ENCODE measurements around the gene PRAC2. TPM values are rescaled to one million over a fixed set of nuclear protein-coding genes. Genes with fewer than 3 reads are reported as not detected.

PRAC2 gene
- total RNA-seq, 2 experiments from 2014 or later, result not detected

- CTCF ChIA-PET, result interaction anchor here (0.9 to 1.2 kb wide), 3 partner anchors 8 to 21 kb away, joined by 3 read pairs; no protein-coding TSS in a partner anchor
- no peaks in the 10 kb centered on the region for H3K4me1 Mint-ChIP-seq
- ATAC-seq (no peak), DNase-seq (no peak)
- no peak overlapping the region for H3K4me3 Mint-ChIP-seq
- H3K36me3 Mint-ChIP-seq, result no peaks in the 10 kb centered on the region
- peaks cover 84% of the 10 kb centered on the region for H3K27me3 Mint-ChIP-seq
- H3K27ac Mint-ChIP-seq, result no peak overlapping the region
- H3K9me3 Mint-ChIP-seq (ENCODE audit: low read depth), result no peaks in the 10 kb centered on the region
Measured at GRCh38 chr17:48757524-48757961, 34.6 kb downstream of the PRAC2 start.

DNA sequence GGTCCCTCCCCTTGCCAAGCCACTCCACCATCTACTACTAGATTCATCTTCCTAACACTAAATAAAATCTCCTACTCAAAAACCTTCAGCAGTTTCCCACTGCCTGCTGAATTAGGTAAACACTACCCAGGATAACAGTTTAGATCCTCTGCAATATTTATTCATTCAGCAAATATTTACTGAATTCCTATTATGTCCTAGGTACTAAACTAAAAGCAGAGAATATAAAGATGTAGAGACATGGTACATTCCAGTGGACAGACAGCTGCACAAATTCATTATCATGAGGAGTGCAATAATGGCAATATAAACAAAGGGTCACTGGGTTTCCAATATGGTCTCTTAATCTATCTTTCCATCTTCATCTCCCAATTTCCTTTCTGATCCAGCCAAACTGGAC, 36.3 kb downstream of the PRAC2 start:
- Mint-ChIP-seq H3K4me3 (no peak overlapping the region), H3K27me3 (peaks cover 83% of the 10 kb centered on the region), H3K4me1 (no peaks in the 10 kb centered on the region), H3K9me3 (ENCODE audit: low read depth) (no peaks in the 10 kb centered on the region), H3K27ac (no peak overlapping the region), H3K36me3 (no peaks in the 10 kb centered on the region)
- ATAC-seq (no peak), DNase-seq (no peak)
- CTCF ChIA-PET, result interaction anchor here (1.2 to 1.3 kb wide), 2 partner anchors 81 to 270 kb away, joined by 3 read pairs; no protein-coding TSS in a partner anchor

GRCh38 chr17:48760411-48760810, 37.4 kb downstream of the PRAC2 start:
- CTCF ChIA-PET, result no interaction called here
- Mint-ChIP-seq H3K4me1 (no peaks in the 10 kb centered on the region), H3K36me3 (no peaks in the 10 kb centered on the region)

GRCh38 chr17:48761114-48761513, 38.1 kb downstream of the PRAC2 start:
- ATAC-seq (no peak), DNase-seq (no peak)
- H3K4me1 Mint-ChIP-seq, result no peaks in the 10 kb centered on the region
- H3K27ac Mint-ChIP-seq, result no peak overlapping the region
- CTCF ChIA-PET, result no interaction called here
- H3K4me3 Mint-ChIP-seq, result no peak overlapping the region
- H3K9me3 Mint-ChIP-seq (ENCODE audit: low read depth), result no peaks in the 10 kb centered on the region
- H3K36me3 Mint-ChIP-seq, result no peaks in the 10 kb centered on the region
- peaks cover 82% of the 10 kb centered on the region for H3K27me3 Mint-ChIP-seq

More at GRCh38 chr17:48760411-48760810, 37.4 kb downstream of the PRAC2 start:
- no peaks in the 10 kb centered on the region for H3K9me3 Mint-ChIP-seq (ENCODE audit: low read depth)
- H3K27ac Mint-ChIP-seq, result no peak overlapping the region
- H3K4me3 Mint-ChIP-seq, result no peak overlapping the region
- peaks cover 82% of the 10 kb centered on the region for H3K27me3 Mint-ChIP-seq
- ATAC-seq (no peak), DNase-seq (no peak)

DNA sequence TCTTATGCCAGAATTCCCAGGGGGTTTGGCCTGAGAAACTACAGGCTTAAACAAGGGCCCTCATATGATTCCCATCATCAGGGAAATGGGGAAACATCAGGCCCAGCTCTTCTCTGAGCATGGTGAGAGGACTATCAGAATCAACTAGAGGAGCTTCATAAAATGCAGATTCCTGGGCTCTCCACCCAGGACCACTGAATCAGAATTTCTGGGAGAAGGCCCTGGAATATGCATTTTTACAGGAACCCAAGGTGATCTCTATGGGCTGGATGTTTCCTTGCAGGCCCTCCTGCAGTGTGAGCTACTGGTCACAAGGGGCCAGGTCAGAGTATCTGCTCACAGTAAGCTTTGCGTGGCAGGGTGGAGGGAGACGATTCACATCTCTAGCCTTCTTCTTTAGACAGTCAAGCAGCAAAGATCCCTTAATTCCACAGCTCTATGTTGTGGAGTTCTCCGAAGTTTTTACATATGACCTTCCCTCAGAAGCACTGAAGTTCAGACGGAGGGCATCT, 44.3 kb downstream of the PRAC2 start:
- Mint-ChIP-seq H3K36me3 (no peaks in the 10 kb centered on the region), H3K27me3 (peaks cover 64% of the 10 kb centered on the region)

DNA sequence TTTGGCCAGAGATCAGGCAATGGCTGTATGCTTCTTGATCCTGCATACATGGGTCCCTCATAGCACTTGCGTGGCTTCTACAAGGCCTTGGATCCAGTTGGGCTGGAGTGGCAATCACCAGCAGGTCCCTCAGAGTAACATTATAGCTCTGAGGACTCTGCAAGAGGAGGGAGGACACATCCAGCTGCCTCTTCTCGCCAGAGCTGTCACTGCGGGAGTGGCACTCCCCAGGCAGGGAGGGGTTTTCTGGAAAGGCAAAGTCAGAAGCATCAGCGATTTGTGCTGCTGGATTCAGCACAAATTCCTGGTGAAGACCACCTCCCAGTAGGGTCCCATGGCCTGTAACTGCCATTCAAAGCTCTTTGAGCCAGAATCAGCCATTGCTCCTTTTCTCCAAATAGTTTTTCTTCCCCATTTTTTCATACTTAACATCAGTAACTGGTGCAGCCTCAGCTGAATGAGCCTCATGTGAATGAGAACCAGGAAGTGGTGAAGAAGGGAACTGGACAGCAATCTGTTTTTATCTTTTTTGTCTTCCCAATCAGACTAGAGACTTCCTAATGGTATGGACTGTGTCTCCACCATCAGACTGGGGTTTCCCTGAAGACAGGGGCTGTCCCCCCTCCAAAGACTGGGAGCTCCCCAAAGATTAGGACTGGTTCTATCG, 46.2 kb downstream of the PRAC2 start:
- H3K9me3 Mint-ChIP-seq (ENCODE audit: low read depth), result no peaks in the 10 kb centered on the region
- CTCF ChIA-PET, result interaction anchor here (0.7 to 2.7 kb wide), 4 partner anchors 22 to 110 kb away, joined by 3 to 10 read pairs (median 6); no protein-coding TSS in a partner anchor
- no peak overlapping the region for H3K27ac Mint-ChIP-seq
- DNase-seq, result no peak
- H3K4me1 Mint-ChIP-seq, result peaks cover 8% of the 10 kb centered on the region
- H3K4me3 Mint-ChIP-seq, result no peak overlapping the region
- H3K36me3 Mint-ChIP-seq, result no peaks in the 10 kb centered on the region
- no peak for ATAC-seq
- peaks cover 55% of the 10 kb centered on the region for H3K27me3 Mint-ChIP-seq

More for the DNA sequence above, 44.3 kb downstream of the PRAC2 start:
- H3K4me1 Mint-ChIP-seq, result peaks cover 6% of the 10 kb centered on the region
- ATAC-seq (no peak), DNase-seq (no peak)
- H3K4me3 Mint-ChIP-seq, result no peak overlapping the region
- CTCF ChIA-PET, result interaction anchor here (0.8 to 2.7 kb wide), 5 partner anchors 43 to 117 kb away, joined by 3 to 8 read pairs (median 4); no protein-coding TSS in a partner anchor
- H3K9me3 Mint-ChIP-seq (ENCODE audit: low read depth), result no peaks in the 10 kb centered on the region
- H3K27ac Mint-ChIP-seq, result no peak overlapping the region

DNA sequence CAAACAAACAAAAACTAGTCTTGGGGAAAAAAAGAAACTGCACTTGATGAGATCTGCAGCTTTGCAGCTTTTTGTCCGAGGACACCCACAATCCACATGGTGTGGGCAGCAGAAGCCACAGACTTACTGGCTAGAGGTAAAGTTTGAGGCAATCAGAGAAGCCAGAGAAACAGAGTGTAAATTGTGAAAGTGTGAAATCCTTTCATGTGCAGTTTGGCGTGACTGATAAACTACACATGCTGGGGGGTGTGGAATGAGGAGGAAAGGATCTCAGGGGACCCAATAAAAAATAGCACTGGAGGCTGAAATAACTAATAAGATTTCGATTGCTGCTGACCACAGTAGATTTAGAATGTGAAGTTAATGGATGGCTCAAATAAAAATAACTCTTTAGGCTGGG, 48.0 kb downstream of the PRAC2 start:
- CTCF ChIA-PET, result interaction anchor here (1.0 to 1.9 kb wide), 2 partner anchors 11 to 108 kb away, joined by 3 to 5 read pairs; no protein-coding TSS in a partner anchor
- Mint-ChIP-seq H3K4me1 (peaks cover 8% of the 10 kb centered on the region), H3K27ac (no peak overlapping the region), H3K4me3 (no peak overlapping the region), H3K36me3 (no peaks in the 10 kb centered on the region), H3K9me3 (ENCODE audit: low read depth) (no peaks in the 10 kb centered on the region), H3K27me3 (peaks cover 49% of the 10 kb centered on the region)
- DNase-seq (no peak), ATAC-seq (no peak)

DNA sequence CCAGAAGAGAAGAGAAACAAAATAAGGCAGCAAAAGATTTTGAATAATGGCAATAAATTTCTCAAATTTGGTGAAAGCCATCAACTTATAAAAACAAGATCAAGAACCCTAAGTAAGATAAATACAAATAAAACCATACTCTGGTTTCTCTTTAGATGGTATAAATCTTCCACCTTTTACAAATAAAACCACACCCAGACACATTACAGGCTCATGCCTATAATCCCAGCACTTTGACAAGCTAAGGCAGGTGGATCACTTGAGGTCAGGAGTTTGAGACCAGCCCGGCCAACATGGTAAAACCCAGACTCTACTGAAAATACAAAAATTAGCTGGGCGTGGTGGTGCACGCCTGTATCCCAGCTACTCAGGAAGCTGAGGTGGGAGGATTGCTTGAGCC, 50.3 kb downstream of the PRAC2 start:
- Mint-ChIP-seq H3K27ac (no peak overlapping the region), H3K9me3 (ENCODE audit: low read depth) (no peaks in the 10 kb centered on the region), H3K4me1 (peaks cover 8% of the 10 kb centered on the region), H3K36me3 (no peaks in the 10 kb centered on the region), H3K27me3 (peaks cover 42% of the 10 kb centered on the region), H3K4me3 (no peak overlapping the region)
- ATAC-seq, result no peak
- no peak for DNase-seq
- CTCF ChIA-PET, result no interaction called here

Small RNAs within 50 kb of the gene (microRNA-seq; reads per million reads assigned to microRNA genes)
- gene MIR3185, result not detected

Other genes starting within 250 kb of the PRAC2 start
- gene HOXB1, start 192.2 kb upstream of the PRAC2 start, total RNA-seq, result not detected
- gene HOXB2, start 178.1 kb upstream of the PRAC2 start, total RNA-seq, result 10 to 100 TPM; 17.2 to 17.5 TPM
- 1 to 10 TPM; 7.8 TPM for gene HOXB4, start 144.8 kb upstream of the PRAC2 start, total RNA-seq
- gene HOXB3, start 132.9 kb upstream of the PRAC2 start, total RNA-seq, result 10 to 100 TPM; 11.9 to 12.9 TPM
- under 1 TPM in 1 of 2 experiments, not detected in 1; 0.16 TPM for gene HOXB5, start 129.4 kb upstream of the PRAC2 start, total RNA-seq
- gene HOXB6, start 118.2 kb upstream of the PRAC2 start, total RNA-seq, result 1 to 10 TPM in 1 of 2 experiments, under 1 TPM in 1; 0.58 to 1.1 TPM
- gene HOXB7, start 112.2 kb upstream of the PRAC2 start, total RNA-seq, result 1 to 10 TPM; 1.7 TPM
- 1 to 10 TPM in 1 of 2 experiments, under 1 TPM in 1; 0.38 to 1.4 TPM for gene HOXB8, start 107.9 kb upstream of the PRAC2 start, total RNA-seq
- gene HOXB9, start 96.8 kb upstream of the PRAC2 start, total RNA-seq, result 10 to 100 TPM in 1 of 2 experiments, 1 to 10 TPM in 1; 8.4 to 19.6 TPM
- not detected for gene PRAC1, start 667 bp upstream of the PRAC2 start, total RNA-seq
- not detected for gene HOXB13, start 5.6 kb downstream of the PRAC2 start, total RNA-seq
- not detected for gene TTLL6, start 94.0 kb downstream of the PRAC2 start, total RNA-seq
- 100 to 1,000 TPM; 165 to 170 TPM for gene CALCOCO2, start 107.8 kb downstream of the PRAC2 start, total RNA-seq
- gene ATP5MC1, start 169.6 kb downstream of the PRAC2 start, total RNA-seq, result 100 to 1,000 TPM in 1 of 2 experiments, 10 to 100 TPM in 1; 78.2 to 103 TPM
- 10 to 100 TPM; 73.7 to 90.6 TPM for gene UBE2Z, start 185.2 kb downstream of the PRAC2 start, total RNA-seq
- gene SNF8, start 221.7 kb downstream of the PRAC2 start, total RNA-seq, result 100 to 1,000 TPM; 125 to 127 TPM
- gene GIP, start 245.4 kb downstream of the PRAC2 start, total RNA-seq, result not detected

Measured in activated CD8-positive, alpha-beta memory T cell treated with anti-CD3 and anti-CD28 coated beads, Interleukin-2, amount 10 ng/mL, durations not matched to agents 7 days and 5 days (primary cell).